GM18951 (cell line): Measurements from ENCODE around the gene COL4A2.

Experiments used
- POLR2A ChIP-seq: IDR thresholded peaks from 4 replicates; pipeline ENCODE4 v1.6.1; 2011; ENCODE audit warnings: mild to moderate bottlenecking; ENCODE audit not compliant: insufficient read length, insufficient read depth; ENCODE audit errors: extremely low read depth
- in situ Hi-C: fragments of 300-500 bp; cut with MboI; formaldehyde crosslinking; loops from one replicate; pipeline ENCODE4 v1.12.0; 2022; ENCODE audit warnings: low sequenced_read_pairs, mixed read lengths, inconsistent platforms; ENCODE audit not compliant: unreplicated experiment

COL4A2 gene

GRCh38 chr13:110276553-110276950 is 30.5 kb upstream of the COL4A2 start:
- TF ChIP-seq POLR2A, result no peak
- in situ Hi-C loops, result no loop called here

GRCh38 chr13:110277357-110277975 is 29.6 kb upstream of the COL4A2 start:
- in situ Hi-C loops, result no loop called here
- TF ChIP-seq POLR2A, result no peak

- no peak for TF ChIP-seq POLR2A
- in situ Hi-C loops, result no loop called here
Observed at GRCh38 chr13:110278859-110279258, 28.2 kb upstream of the COL4A2 start.

GRCh38 chr13:110279684-110280083 is 27.4 kb upstream of the COL4A2 start:
- TF ChIP-seq POLR2A, result no peak
- in situ Hi-C loops, result no loop called here

- in situ Hi-C loops, result no loop called here
- TF ChIP-seq POLR2A, result no peak
Observed at GRCh38 chr13:110280231-110280813, 26.8 kb upstream of the COL4A2 start.

GRCh38 chr13:110280985-110281688 is 25.9 kb upstream of the COL4A2 start:
- in situ Hi-C loops, result no loop called here
- TF ChIP-seq POLR2A, result no peak

- in situ Hi-C loops, result no loop called here
- no peak for TF ChIP-seq POLR2A
Observed at GRCh38 chr13:110281736-110282135, 25.3 kb upstream of the COL4A2 start.

- in situ Hi-C loops, result no loop called here
- no peak for TF ChIP-seq POLR2A
Observed at GRCh38 chr13:110282316-110282841, 24.7 kb upstream of the COL4A2 start.

GRCh38 chr13:110283736-110284517 is 23.2 kb upstream of the COL4A2 start:
- TF ChIP-seq POLR2A, result no peak
- in situ Hi-C loops, result no loop called here

GRCh38 chr13:110284779-110285484 is 22.2 kb upstream of the COL4A2 start:
- in situ Hi-C loops, result no loop called here

GRCh38 chr13:110285991-110286832 is 20.9 kb upstream of the COL4A2 start:
- TF ChIP-seq POLR2A, result no peak
- in situ Hi-C loops, result no loop called here

More at GRCh38 chr13:110284779-110285484, 22.2 kb upstream of the COL4A2 start:
- TF ChIP-seq POLR2A, result no peak

GRCh38 chr13:110286833-110287819 is 20.0 kb upstream of the COL4A2 start:
- in situ Hi-C loops, result no loop called here
- no peak for TF ChIP-seq POLR2A
